ENCODE measurements around the gene KRT35.
A peak's percentile ranks its signal among the peaks of the same experiment; 100 is the strongest.

DNA sequence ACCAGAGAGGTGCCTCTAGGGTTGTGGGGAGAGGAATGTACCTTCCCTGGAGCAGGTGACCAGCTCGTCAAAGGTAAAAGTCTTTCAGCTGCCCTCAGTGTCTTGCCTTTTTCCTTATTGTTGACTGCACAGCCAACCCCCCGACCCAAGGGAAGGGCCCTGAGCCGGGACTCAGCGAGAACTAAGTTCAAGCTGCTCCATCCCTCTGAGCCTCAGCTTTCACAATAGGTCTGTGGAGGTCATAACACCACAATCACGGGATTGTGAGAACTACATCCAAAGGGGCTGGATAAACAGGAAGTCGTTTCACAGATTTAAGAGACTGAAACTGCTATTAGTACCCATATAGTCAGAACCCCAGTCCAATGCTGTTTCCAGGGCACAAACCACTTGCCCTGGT is 11.4 kb upstream of the KRT35 start:
- TF ChIP-seq, protein P1, sequence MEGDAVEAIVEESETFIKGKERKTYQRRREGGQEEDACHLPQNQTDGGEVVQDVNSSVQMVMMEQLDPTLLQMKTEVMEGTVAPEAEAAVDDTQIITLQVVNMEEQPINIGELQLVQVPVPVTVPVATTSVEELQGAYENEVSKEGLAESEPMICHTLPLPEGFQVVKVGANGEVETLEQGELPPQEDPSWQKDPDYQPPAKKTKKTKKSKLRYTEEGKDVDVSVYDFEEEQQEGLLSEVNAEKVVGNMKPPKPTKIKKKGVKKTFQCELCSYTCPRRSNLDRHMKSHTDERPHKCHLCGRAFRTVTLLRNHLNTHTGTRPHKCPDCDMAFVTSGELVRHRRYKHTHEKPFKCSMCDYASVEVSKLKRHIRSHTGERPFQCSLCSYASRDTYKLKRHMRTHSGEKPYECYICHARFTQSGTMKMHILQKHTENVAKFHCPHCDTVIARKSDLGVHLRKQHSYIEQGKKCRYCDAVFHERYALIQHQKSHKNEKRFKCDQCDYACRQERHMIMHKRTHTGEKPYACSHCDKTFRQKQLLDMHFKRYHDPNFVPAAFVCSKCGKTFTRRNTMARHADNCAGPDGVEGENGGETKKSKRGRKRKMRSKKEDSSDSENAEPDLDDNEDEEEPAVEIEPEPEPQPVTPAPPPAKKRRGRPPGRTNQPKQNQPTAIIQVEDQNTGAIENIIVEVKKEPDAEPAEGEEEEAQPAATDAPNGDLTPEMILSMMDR (IDR thresholded peaks at IDR 0.05 in 8 of 11, conservative IDR thresholded peaks at IDR 0.05 in 3 of 11): no peak
- TF ChIP-seq POLR2A (IDR thresholded peaks at IDR 0.05): no peak
- peak in 1 of 3 donors; percentile 45 for TF ChIP-seq POLR2AphosphoS5 (IDR thresholded peaks at IDR 0.05)

Measured in spleen (tissue), 7 donors.